RWPE1 (cell line): Measurements from ENCODE around the gene NIP7.

Experiments
- CTCF ChIA-PET: fragments of 350-600 bp; sonication (Branson Sonifier 250); formaldehyde crosslinking; extraction: SDS; loops from one replicate; lab custom pipeline; 2021; lab: Yijun Ruan, JAX
- POLR2A ChIA-PET: fragments of 400-600 bp; formaldehyde crosslinking; extraction: SDS; loops from one replicate; lab custom pipeline; 2020; ENCODE audit warnings: antibody characterized with exemption; ENCODE audit not compliant: low non-redundant PET; lab: Yijun Ruan, JAX
- DNase-seq: peaks from one replicate; pipeline ENCODE4 v3.0.0; 2012; ENCODE audit warnings: low spot score
- H3K27ac ChIP-seq: fragments of 450-650 bp; 2 replicates; pipeline ENCODE4 v1.5.1; 2017
- TF ChIP-seq, protein P1 (sequence below): fragments of 450-650 bp; conservative IDR thresholded peaks from 2 replicates; pipeline ENCODE4 v1.5.1; 2017; ENCODE audit warnings: low read depth, mild to moderate bottlenecking

NIP7 gene

DNA sequence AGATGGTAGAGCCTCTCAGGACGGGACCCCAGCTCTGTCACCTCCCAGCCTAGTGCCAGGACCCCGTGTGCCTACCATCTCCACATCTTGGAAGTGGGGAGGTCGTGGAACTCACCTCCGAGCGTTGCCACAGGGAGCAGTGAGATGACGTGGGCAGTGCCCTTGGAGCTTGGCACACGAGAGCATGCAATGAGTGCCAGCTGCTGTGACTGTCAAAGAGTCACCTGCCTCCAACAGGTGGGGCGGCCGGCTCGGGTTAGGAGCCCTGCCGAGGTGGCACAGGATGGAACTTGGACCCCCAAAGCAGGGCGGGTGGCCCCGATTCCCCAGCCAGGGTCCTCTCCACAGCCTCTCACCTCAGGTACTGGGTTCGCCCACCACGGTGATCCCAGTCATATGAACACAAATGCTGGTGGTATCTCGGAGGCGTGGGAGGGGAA, 23.0 kb upstream of the NIP7 start:
- TF ChIP-seq, protein P1, sequence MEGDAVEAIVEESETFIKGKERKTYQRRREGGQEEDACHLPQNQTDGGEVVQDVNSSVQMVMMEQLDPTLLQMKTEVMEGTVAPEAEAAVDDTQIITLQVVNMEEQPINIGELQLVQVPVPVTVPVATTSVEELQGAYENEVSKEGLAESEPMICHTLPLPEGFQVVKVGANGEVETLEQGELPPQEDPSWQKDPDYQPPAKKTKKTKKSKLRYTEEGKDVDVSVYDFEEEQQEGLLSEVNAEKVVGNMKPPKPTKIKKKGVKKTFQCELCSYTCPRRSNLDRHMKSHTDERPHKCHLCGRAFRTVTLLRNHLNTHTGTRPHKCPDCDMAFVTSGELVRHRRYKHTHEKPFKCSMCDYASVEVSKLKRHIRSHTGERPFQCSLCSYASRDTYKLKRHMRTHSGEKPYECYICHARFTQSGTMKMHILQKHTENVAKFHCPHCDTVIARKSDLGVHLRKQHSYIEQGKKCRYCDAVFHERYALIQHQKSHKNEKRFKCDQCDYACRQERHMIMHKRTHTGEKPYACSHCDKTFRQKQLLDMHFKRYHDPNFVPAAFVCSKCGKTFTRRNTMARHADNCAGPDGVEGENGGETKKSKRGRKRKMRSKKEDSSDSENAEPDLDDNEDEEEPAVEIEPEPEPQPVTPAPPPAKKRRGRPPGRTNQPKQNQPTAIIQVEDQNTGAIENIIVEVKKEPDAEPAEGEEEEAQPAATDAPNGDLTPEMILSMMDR, result no peak
- H3K27ac ChIP-seq, result no peak overlapping the region
- ChIA-PET CTCF (no interaction called here), POLR2A (no interaction called here)
- DNase-seq, result no peak

GRCh38 chr16:69318177-69318910, 21.2 kb upstream of the NIP7 start:
- ChIA-PET POLR2A (no interaction called here), CTCF (no interaction called here)
- H3K27ac ChIP-seq, result peak overlapping the region; percentile 27
- TF ChIP-seq, protein P1, result no peak
- DNase-seq, result no peak

GRCh38 chr16:69318911-69319289, 20.7 kb upstream of the NIP7 start:
- POLR2A ChIA-PET, result interaction anchor here (0.6 kb wide), 1 partner anchor 488 kb away, joined by 7 read pairs; no protein-coding TSS in a partner anchor
- no peak for DNase-seq
- CTCF ChIA-PET, result no interaction called here
- TF ChIP-seq, protein P1, result no peak
- H3K27ac ChIP-seq, result peak overlapping the region; percentile 20; the same call in 1 of the 2 replicates

DNA sequence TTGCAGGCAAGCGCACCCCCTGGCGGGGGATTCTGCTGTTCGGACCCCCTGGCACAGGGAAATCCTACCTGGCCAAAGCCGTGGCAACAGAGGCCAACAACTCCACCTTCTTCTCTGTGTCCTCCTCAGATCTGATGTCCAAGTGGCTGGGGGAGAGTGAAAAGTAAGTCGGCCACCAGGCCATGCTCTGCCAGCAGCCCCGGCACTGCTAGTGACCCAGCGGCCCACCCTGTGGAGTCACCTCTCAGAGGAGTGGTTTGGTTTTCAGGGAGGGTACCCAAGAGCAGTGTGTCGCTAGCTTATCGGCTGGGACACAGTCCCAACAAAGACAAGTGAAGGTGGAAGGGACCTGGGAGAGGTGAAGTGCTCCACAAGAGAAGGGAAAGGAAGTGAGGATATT, 20.2 kb upstream of the NIP7 start:
- TF ChIP-seq, protein P1, result no peak
- POLR2A ChIA-PET, result interaction anchor here (0.6 kb wide), 1 partner anchor 489 kb away, joined by 7 read pairs; no protein-coding TSS in a partner anchor
- no peak for DNase-seq
- CTCF ChIA-PET, result no interaction called here
- H3K27ac ChIP-seq, result peak overlapping the region; percentile 20; the same call in 1 of the 2 replicates

DNA sequence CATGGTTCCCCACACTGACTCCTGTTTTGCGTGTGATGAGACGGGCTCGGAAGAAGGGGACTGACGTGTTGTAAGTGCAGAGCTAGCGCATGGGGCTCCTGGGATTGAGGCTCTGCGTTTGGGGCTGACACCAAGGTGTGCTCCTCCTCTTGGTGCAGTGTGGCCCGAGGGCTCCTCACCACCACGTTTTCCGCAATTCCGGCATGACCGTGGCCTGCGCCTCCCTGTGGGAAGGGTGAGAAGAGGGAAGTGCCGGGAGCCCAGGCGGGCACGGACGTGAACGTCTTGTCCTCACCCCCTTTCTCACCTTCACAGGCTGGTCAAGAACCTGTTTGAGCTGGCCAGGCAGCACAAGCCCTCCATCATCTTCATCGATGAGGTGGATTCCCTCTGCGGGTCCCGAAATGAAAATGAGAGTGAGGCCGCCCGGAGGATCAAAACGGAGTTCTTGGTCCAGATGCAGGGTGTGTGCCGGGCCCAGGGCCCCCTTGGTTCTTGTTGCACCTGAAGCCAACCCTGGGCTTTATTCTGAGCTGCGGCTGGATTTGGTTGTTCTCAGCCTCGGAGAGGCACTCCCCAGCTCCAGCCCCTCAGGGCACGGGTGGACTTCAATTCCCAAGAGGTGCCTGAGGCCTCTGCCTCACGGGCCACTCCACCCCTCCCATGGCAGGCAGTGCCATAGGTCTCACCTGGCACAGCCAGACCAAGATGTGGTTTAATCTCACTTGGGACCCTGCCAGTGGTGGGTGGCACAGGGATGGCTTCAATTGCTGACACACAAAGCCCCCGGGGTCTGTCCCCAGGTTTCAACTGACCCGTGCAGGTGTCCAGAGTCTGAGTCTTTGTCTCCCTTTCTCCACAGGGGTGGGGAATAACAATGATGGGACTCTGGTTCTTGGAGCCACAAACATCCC, 19.5 kb upstream of the NIP7 start:
- no peak for DNase-seq
- ChIA-PET CTCF (no interaction called here), POLR2A (no interaction called here)
- TF ChIP-seq, protein P1, result no peak
- peak overlapping the region; percentile 43; the same call in 1 of the 2 replicates for H3K27ac ChIP-seq

GRCh38 chr16:69320740-69321073, 18.9 kb upstream of the NIP7 start:
- CTCF ChIA-PET, result interaction anchor here (0.6 to 0.7 kb wide), 3 partner anchors 9 to 1995 kb away, joined by 3 to 6 read pairs (median 3); no protein-coding TSS in a partner anchor
- POLR2A ChIA-PET, result no interaction called here

More at GRCh38 chr16:69320740-69321073, 18.9 kb upstream of the NIP7 start:
- TF ChIP-seq, protein P1, result no peak
- no peak for DNase-seq
- H3K27ac ChIP-seq, result peak overlapping the region; percentile 43; the same call in 1 of the 2 replicates
